GM21528 (cell line): ENCODE measurements around the gene PLBD1.
A peak's percentile ranks its signal among the peaks of the same experiment; 100 is the strongest.

Experiments used
- ATAC-seq: cut with Tn5 transposase; IDR thresholded peaks from one replicate; pipeline ENCODE4 v1.9.1; 2021; ENCODE audit warnings: mild to moderate bottlenecking, moderate library complexity; ENCODE audit not compliant: unreplicated experiment, low FRiP score

The PLBD1 gene

DNA sequence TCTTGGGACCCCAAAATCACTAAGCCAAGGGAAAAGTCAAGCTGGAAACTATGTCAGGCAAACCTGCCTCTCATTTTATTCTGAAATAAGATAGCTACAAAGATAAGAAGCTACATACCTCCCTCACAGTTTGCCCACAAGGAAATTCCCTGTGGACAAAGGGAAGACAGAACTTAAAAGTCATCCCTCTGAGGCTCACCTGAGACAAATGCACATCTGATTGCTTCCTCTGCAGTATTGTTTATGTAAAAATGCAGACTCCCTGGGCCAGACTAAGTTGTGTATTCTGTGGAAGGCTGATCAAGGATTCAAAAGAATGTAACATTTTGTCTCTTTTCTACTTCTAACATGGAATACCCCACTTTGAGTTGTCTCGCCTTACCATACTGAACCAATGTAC, 2.5 kb upstream of the PLBD1 start:
- no peak for ATAC-seq

DNA sequence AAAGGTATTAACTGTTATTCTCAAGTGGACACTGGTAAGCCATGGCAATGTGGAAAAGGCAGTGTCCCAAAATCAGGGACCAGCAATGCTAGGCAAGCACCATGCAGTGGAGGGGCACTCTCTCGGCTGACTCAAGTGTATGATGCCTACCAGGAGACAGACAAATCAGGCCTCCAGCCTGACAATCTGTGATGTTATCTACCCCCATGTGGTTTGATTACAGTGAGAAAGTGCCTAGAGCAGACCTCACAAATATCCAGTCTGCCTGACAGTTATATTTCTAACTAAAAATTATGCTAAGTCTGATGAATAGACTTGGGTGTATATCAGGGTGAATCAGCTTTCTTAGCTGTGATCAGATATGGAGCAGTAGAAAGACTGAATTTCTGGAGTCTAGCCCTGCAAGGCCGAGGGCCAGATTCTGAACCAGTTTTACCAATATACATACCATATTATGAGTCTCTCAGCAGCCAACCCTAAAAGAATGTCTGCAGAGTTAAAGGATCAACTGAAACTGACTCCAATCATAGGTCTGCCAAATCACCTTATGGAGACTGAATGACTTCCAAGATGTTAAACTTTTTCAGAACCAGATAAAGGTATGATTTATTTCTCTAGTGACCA, 3.2 kb downstream of the PLBD1 start:
- no peak for ATAC-seq

- ATAC-seq: no peak
Measured at GRCh38 chr12:14563046-14563445, 4.6 kb downstream of the PLBD1 start.

- no peak for ATAC-seq
Measured at GRCh38 chr12:14562279-14562678, 5.4 kb downstream of the PLBD1 start.

GRCh38 chr12:14561677-14562238, 5.9 kb downstream of the PLBD1 start:
- no peak for ATAC-seq

- no peak for ATAC-seq
Measured at GRCh38 chr12:14560904-14561574, 6.6 kb downstream of the PLBD1 start.

GRCh38 chr12:14558473-14558959, 9.2 kb downstream of the PLBD1 start:
- ATAC-seq: no peak

DNA sequence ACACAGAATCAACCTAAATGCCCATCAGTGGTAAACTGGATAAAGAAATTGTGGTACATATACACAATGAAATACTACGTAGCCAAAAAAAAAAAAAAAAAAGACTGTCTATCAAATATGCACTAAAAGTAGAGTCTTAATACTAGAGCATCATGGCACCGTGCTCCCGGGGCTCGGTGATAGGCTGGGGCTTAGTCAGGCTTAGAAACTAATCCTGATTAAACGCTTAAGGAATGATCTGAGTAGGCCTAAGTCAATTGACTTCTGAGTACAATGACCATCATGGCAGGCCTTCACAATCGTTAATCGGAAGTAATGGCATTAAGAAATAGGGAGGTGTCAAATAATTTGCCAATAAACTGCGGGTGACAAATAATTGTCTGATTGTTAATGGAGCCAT, 9.7 kb downstream of the PLBD1 start:
- no peak for ATAC-seq

DNA sequence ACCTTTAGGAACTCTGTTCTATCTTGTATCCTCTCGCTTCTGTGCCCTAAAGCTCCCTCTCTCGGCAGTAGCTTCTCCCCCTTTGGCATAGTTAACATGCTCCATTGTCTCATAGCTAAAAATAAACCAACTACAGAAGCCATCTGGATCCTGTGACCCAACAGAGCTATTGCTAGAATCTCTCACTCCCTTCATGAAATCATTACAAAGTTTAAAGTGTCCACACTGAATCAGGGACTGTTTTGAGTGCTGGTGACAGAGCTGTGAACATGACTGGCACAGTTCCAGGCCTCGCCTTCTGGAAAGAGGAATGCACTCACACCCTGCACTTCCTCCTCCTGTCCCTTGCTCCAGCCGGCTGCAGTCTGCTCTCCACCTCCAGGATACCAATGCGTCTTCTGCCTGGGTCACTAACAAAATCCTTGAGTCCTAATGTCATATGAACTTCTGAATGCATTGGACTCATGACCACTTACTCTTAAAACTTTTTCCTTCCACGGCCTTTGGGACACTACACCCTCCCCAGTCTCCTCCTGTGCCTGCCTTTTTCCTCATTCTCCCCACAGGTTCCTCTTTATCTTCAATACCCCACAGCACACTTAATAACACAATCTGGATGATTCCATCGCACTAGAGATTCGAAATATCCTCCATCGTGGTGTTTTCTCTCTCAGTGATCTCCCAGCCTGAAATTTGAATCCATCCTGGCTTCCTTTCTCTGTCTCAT, 13.2 kb downstream of the PLBD1 start:
- no peak for ATAC-seq

DNA sequence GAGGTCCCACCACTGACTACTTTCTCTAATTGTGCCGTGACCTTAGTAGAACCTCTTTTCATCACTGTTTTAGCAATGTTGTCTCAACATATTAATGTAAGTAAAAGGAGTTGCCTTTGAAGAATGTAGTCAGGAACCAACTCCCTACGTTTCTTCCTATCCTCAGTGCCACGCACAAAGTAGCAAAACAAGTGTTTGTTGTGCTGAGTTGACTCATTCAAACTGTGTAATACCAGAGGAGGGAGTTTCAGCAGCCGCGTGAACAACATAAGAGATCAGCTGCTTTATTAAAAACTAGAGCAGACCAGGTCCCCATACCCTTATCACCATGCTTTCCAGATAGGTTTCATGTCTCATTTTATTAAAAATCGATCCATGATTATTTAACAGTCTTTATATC, 19.1 kb downstream of the PLBD1 start:
- ATAC-seq: no peak

GRCh38 chr12:14547571-14547970, 20.1 kb downstream of the PLBD1 start:
- ATAC-seq: no peak

- no peak for ATAC-seq
Measured at GRCh38 chr12:14545144-14546124, 22.2 kb downstream of the PLBD1 start.

GRCh38 chr12:14540801-14541462, 26.8 kb downstream of the PLBD1 start:
- ATAC-seq: no peak

- ATAC-seq: no peak
Measured at GRCh38 chr12:14537088-14537487, 30.6 kb downstream of the PLBD1 start.

DNA sequence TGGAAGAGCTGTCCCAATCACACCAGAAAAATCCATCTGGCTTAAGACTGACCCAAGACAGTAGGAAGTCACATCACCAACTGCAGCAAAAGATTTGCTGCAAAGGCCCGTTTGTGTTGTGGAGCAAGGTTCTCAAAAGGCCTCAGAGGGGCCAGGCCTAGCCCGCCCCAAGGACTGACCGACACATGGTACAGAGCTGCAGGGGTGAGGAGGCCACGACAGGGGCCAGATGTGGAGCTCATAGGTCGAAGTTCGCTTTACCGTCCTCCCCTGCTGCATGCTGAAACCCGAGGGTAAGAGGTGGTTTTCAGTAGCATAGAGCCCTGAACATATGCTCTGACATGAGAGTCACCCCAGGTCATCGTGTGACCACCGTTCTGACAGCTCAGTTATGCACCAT, 35.5 kb downstream of the PLBD1 start:
- no peak for ATAC-seq

- no peak for ATAC-seq
Measured at GRCh38 chr12:14525964-14526363, 41.7 kb downstream of the PLBD1 start.

DNA sequence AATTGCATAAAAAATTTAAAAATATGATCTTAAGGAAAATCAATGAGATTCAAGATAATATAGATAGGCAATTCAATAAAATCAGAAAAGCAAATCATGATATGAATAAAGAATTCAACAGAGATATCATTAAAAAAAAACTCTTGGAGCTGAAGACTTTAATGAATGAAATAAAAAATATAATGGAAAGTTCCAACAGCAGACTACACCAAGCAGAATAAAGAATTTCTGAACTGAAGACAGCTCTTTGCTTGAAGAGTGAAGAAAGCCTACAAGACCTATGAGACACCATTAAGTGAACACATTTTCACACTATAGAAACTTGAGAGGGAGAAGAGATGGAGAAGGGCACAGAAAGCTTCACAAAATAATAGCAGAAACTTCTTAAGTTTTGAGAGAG, 45.9 kb downstream of the PLBD1 start:
- ATAC-seq: no peak

DNA sequence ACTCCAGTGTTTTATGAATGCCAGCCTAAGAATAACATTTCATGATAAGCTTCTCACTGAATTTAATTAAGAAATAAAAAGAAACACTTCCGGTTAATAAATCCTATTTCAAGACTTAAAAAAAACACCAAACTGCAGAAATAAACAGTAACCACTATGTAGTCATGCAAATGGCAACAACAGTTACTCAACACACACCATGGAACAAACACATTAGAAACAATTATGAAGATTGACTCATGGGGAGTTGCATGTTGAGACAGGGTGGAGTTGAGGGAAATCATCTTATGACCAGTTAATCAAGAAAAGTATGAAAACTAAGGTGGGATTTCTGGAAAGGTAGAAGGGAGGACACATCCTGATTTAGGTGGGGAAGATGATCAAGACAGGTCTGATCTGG, 52.7 kb downstream of the PLBD1 start:
- ATAC-seq: no peak

DNA sequence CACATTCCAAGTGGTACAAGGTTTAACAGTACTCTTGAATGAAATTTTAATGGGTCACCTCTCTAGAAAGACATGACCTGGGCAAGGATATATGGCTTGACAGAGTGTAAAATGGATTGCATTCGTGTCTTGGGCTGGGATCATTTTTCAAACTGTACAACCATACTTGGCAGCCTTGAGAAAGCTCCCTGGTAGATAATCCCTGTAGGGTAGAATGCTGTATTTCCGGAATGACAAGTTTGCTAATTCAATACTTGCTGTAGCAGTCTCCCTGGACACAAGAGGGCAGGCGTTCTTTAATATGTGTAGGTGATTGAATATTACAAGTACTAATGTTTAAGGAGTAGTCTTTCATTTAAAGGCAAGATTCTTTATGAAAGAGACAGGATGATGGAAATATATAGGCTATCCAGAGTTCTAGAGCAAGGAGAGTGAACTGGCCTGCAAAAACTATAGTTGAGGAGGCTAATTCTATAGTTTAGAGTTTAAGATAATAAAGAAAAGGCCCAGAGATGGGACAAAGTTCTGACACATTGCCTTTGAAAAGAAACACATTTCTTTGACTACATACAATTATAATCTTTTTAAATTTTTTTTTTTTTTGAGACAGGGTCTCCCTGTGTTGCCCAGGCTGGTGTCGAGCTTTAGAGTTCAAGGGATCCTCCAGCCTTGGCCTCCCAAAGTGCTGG, 53.4 kb downstream of the PLBD1 start:
- peak; percentile 68 for ATAC-seq
